GM20000 (cell line): Measurements from ENCODE around the gene MLXIP.
"Not testable (repeated sequence)": the region's sequence is repeated elsewhere in the genome, so short reads cannot be mapped to it uniquely, and the experiment has no call there.

Source experiments
- DNase-seq: peaks from one replicate; pipeline ENCODE4 v3.0.0; 2012; ENCODE audit warnings: low spot score
- TF ChIP-seq, protein P1 (sequence below): IDR thresholded peaks from 2 replicates; pipeline ENCODE4 v1.5.1; 2012; ENCODE audit warnings: mild to moderate bottlenecking, control low read depth; ENCODE audit errors: extremely low read depth, missing control alignments

MLXIP gene

DNA sequence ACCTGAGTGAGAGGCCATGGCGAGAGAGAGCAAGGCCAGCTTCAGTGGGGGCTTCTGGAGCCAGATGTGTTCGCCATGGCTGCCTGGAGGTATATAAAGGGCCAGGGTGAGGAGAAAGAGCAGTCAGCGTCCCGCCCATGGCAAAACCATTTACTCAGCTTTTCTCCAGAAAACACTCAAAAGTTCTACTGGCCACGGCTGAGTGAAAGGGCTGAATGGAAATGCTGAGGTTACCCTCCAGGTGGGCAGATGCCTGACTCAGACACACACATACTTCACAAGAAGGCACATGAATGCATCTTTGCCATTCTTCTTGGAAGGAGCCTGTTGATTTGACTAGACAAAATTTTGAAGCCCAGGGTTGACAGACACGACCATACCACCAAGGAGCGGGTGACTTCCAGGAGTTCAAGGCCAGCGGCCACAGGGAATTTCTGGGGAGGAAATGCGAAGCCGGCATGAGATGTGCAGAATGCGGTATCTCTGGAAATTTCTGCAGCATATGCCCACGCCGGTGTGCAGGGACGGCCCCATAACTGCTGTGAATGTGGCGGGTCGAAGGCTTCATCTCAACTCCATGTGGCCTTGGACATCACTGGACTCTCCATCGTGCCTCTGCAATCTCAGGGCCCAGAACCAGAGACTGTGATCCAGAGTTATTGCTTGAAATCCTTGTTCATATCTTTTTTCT, 95.7 kb downstream of the MLXIP start, which contains the start of gene IL31:
IL31 (minus strand) TSS at position 67 of the 691 bp plus-strand sequence; CDS start at position 18, 49 bp downstream.
- no peak for DNase-seq
- TF ChIP-seq, protein P1, sequence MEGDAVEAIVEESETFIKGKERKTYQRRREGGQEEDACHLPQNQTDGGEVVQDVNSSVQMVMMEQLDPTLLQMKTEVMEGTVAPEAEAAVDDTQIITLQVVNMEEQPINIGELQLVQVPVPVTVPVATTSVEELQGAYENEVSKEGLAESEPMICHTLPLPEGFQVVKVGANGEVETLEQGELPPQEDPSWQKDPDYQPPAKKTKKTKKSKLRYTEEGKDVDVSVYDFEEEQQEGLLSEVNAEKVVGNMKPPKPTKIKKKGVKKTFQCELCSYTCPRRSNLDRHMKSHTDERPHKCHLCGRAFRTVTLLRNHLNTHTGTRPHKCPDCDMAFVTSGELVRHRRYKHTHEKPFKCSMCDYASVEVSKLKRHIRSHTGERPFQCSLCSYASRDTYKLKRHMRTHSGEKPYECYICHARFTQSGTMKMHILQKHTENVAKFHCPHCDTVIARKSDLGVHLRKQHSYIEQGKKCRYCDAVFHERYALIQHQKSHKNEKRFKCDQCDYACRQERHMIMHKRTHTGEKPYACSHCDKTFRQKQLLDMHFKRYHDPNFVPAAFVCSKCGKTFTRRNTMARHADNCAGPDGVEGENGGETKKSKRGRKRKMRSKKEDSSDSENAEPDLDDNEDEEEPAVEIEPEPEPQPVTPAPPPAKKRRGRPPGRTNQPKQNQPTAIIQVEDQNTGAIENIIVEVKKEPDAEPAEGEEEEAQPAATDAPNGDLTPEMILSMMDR: no peak

DNA sequence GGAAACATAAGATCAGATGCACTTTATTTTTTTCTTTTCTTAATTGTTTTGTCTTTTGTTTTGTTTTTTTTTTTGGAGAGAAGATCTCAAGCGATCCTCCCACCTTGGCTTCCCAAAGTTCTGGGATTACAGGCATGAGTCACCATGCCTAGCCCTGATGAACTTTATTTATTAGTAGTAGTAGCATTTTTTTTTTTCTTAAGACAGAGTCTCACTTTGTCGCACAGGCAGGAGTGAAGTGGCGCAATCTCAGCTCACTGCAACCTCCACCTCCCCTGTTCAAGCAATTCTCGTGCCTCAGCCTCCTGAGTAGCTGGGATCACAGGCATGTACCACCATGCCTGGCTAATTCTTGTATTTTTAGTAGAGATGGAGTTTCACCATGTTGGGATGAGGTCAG, 97.9 kb downstream of the MLXIP start:
- not testable (repeated sequence) for DNase-seq

DNA sequence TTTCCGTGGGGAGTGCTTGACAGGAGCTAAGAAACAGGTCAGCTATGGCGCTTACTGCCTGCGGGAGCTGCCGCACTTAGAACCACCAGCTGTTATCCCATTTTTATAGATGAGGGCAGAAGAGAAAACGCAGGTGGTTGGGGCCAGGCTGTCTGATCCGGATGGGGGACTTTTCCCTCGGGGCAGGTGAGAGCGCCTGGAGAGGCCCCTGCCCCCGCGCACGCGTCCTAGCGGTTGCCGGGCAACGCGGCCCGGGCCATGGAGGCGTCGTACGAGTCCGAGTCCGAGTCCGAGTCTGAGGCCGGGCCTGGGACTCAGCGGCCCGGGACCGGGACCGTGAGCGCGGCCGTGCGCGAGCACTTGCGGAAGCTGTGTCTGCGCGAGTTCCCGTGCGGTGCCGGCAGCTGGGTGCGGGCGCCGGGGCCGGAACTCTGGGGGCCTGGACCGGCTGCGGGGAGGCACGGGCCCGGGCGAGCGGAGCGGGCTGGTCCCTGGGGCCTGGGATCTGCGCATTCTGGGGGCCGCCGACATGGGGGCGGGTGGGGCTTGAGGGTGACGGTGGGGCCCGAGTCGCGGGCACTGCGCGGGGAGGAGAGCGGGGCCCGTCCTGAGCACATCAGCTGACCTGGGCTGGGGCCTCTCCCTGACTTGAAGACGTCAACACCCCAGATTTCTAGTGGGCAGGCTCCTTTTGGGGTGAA, 104.5 kb downstream of the MLXIP start, which contains the start of gene LRRC43:
LRRC43 (plus strand) TSS at position 237 of the 701 bp plus-strand sequence; CDS start at position 259, 22 bp downstream.
- TF ChIP-seq, protein P1: no peak
- peak; percentile 67 for DNase-seq

DNA sequence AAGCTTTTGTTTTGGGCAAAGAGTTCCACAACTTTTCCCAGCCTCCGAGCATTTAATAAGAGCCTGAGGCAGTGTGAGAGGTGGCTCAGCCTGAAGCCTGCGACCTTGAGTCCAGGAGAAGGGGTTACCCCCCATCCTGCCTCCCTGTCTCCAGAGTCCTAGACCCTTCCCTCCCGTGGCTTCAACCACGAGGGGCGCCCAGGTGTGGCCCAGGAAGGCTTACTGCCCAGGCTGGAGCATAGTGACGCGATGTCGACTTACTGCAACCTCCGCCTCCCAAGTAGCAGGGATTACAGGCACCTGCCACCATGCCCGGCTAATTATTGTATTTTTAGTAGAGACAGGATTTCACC, 105.0 kb downstream of the MLXIP start:
- TF ChIP-seq, protein P1: no peak
- DNase-seq: no peak

DNA sequence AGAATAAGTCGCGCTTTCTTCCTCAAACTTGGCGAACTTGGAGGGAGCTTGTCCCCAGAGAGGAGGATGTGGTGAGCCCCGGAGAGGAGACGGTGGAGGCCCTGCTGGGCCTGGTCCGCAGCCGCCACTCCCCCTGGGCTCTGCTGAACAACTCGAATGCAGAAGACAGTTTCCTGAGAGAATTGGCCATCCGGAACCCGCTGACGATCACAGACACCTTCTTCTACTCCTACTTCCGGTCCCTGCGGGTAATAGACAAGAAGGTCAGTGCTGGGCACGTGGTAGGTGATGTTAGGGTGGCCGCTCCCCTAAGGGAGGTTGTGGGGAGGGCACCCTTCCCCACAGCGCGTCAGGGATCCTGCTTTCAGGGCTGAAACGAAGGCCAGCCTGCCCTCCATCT, 106.0 kb downstream of the MLXIP start:
- DNase-seq: peak; percentile 60
- TF ChIP-seq, protein P1: no peak

DNA sequence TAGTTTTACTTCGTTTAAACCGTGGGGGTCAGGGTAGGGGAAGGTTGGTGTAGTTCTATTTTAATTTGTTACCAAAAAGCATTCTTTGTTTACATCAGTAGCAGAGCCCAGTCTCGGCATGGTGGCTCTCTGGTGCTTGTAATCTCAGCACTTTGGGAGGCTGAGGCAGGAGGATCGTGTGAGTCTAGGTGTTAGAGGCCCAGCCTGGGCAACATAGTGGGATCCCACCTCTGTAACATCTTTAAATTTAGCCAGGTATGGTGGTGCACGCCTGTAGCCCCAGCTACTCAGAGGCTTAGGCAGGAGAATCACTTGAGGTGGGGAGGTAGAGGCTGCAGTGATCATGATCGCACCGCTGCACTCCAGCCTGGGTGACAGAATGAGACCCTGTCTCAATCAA, 106.5 kb downstream of the MLXIP start:
- no peak for DNase-seq
- TF ChIP-seq, protein P1: no peak

DNA sequence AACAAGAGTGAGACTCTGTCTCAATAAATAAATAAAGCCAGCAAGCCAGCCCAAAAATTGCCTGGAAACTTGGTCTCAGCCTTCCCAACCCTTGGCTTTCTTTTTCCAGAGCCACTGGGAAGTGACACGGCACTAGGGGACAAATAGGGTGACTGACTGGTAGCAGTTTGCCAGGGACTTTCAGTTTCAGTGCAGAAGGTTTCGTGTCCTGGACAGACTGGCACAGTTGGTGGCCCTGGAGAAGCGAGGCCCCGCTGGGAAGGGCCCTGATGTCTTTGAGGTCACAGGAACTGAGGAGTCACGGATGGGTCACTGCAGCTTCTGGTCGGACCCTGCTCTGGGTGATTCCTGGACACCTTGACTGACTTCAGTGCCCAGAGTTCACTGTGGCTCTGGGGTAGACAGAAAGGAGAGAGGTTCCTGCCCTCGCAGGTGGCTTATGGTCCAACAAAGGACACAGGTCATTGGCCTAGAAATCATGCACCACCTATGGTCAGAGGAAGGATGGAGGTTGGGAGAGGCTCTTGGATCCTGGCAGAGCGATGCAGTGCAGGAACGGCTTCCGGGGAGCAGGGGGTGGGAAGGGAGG, 107.0 kb downstream of the MLXIP start:
- no peak for DNase-seq
- TF ChIP-seq, protein P1: no peak
